Measurements from ENCODE around the gene ANKRD63.
A peak's percentile ranks its signal among the peaks of the same experiment; 100 is the strongest.

The ANKRD63 gene

GRCh38 chr15:40276927-40277326 lies 5.9 kb downstream of the ANKRD63 start:
- no peak for DNase-seq

DNA sequence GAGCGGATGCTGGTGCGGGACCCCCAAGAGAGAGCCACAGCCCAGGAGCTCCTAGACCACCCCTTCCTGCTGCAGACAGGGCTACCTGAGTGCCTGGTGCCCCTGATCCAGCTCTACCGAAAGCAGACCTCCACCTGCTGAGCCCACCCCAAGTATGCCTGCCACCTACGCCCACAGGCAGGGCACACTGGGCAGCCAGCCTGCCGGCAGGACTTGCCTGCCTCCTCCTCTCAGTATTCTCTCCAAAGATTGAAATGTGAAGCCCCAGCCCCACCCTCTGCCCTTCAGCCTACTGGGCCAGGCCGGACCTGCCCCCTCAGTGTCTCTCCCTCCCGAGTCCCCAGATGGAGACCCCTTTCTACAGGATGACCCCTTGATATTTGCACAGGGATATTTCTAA lies 6.9 kb downstream of the ANKRD63 start:
- DNase-seq = no peak

GRCh38 chr15:40275523-40275922 lies 7.3 kb downstream of the ANKRD63 start:
- DNase-seq = no peak

DNA sequence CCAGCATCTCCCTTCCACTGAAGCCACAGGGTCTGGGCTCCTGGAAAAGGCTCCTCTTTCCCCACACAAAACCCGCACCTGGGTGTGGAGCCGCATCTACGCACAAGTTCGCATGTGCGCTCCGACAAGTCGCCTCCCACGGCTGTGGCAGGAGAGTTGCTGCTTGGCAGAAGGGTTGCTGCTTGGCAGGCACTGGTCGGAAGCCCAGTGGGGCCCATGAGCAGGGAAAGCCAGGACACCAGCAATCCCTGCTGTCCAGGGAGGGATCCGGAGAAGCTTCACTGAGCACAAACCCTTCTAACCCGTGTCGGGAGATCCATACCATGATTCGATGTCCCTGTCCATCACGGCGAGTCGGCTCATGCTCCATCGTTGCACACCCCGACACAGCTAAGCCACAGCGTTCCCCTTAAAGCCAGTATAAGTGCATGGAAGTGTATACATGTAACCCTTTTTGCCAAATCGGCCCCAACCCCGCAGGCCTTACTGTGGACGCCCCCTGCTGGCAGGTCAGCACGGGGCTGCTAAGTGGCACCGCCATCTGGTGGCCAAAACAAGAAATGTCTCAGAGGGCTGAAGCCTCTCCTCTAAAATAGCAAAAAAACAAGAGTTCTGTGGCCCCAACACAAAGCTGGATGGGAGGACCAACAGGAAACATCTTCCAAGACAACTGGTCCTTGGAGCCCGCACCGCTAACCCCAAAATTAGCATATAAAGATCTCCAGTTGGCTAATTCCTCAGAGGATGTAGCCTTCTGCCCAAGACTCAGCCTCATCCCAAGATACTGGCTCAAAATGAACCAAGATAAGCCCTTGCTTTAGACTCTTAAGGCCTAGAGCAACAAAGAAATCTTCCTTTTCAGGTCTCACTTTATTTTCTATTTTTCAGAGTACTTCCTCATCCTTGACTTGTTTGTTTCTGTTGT lies 8.3 kb downstream of the ANKRD63 start:
- DNase-seq = peak; percentile 91

DNA sequence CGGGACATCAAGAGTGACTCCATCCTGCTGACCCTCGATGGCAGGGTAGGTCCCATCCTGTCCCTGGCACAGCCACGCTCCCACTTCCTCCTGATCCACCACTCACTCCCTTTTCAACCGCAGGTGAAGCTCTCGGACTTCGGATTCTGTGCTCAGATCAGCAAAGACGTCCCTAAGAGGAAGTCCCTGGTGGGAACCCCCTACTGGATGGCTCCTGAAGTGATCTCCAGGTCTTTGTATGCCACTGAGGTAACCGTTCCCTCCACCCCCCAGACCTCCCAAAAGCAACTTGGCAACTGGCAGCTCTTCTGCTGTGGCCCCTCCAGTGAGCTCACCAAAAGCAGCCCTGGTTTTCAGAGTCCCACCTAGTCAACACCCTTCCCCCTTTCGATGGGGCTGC lies 9.4 kb downstream of the ANKRD63 start:
- no peak for DNase-seq

DNA sequence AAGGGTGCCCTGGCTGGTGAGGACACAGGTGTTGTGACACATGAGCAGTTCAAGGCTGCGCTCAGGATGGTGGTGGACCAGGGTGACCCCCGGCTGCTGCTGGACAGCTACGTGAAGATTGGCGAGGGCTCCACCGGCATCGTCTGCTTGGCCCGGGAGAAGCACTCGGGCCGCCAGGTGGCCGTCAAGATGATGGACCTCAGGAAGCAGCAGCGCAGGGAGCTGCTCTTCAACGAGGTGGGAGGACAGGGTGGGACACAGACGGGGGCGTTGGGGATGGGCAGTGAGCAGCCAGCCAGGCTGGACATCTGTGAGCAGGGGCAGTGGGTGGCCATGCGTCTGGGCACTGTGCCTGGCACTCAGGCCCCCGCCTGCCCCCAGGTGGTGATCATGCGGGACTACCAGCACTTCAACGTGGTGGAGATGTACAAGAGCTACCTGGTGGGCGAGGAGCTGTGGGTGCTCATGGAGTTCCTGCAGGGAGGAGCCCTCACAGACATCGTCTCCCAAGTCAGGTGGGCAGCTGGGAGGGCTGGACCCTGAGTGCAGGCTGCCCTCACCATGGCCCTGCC lies 10.3 kb downstream of the ANKRD63 start:
- DNase-seq = peak; percentile 10

- no peak for DNase-seq
Measured at GRCh38 chr15:40271685-40272484, 11.0 kb downstream of the ANKRD63 start.

DNA sequence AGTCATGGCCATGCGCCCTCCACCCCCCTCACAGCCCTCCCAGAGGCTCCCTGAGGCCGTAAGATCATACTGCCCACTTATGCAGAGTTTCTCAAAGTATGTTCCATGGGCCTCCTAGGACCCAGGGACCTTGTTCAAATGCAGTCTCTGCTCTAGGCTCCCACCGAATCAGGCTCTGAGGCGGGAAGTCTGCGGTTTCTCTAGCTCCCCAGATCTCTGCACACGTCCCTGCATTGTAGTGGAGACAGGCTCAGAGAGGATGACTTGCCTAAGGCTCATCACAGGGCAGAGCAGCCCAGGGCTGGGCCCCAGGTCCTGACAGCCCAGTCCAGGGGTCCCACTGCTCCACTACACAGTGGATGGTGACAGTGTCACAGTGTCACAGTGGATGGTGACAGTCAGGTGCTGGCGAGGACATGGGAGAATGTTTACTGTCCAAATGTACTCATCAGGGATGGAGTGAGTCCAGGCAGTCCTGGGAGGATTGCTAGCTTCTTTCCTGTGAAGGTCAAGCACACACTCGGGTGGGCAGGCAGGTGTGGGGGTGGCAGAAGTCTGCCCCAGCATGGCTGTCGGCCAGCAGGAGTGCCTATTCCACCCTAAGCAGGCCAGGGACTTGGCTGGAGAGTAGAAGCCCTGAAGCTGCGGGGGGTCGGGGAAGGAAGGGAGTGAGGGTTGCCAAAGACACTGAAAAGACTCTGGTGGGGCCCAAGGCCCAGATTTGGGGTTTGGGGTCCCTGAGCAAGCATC lies 12.4 kb downstream of the ANKRD63 start:
- no peak for DNase-seq

DNA sequence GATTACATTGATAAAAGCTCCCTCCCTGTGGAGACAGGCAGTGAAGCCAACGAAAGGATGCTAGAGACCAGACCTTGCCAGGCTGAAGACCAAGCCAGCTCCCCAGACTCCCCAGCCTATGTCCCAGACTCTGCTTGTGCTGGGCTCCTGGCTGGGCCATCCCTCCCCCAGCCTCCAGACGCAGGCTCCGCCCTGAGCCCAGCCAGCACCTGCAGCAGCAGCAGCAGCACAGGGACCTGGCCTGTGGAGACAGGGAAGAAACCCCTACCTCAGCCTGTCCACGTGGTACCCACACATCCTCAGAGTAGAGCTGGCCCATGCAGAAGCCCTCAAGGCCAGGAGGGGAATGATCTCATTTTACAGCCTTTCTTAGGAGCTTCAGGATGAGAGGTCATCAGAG lies 13.3 kb downstream of the ANKRD63 start:
- DNase-seq = no peak

GRCh38 chr15:40267670-40268069 lies 15.2 kb downstream of the ANKRD63 start:
- no peak for DNase-seq

GRCh38 chr15:40266828-40267304 lies 16.0 kb downstream of the ANKRD63 start:
- DNase-seq = no peak

DNA sequence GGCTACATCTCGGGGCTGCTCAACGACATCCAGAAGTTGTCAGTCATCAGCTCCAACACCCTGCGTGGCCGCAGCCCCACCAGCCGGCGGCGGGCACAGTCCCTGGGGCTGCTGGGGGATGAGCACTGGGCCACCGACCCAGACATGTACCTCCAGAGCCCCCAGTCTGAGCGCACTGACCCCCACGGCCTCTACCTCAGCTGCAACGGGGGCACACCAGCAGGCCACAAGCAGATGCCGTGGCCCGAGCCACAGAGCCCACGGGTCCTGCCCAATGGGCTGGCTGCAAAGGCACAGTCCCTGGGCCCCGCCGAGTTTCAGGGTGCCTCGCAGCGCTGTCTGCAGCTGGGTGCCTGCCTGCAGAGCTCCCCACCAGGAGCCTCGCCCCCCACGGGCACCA lies 17.0 kb downstream of the ANKRD63 start:
- no peak for DNase-seq

DNA sequence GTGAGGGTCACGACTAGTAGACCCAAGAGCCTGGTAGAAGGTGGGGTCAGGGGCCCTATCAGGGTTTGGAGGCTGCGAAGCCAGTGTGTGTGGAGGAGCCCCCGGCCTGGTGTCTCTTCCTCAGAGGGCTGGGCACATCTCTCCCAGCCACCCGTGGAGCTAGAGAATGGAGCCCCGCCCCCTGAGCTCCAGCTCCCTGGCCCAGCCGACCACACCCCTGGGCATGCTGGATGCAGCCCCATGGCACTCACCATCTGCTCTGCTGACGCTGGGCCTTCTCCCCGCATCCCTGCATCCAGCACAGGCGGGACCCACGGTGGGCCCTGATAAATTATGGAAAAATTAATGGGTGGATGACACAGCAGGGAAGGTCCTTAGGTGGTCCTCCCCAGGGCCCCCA lies 17.5 kb downstream of the ANKRD63 start:
- DNase-seq = no peak

DNA sequence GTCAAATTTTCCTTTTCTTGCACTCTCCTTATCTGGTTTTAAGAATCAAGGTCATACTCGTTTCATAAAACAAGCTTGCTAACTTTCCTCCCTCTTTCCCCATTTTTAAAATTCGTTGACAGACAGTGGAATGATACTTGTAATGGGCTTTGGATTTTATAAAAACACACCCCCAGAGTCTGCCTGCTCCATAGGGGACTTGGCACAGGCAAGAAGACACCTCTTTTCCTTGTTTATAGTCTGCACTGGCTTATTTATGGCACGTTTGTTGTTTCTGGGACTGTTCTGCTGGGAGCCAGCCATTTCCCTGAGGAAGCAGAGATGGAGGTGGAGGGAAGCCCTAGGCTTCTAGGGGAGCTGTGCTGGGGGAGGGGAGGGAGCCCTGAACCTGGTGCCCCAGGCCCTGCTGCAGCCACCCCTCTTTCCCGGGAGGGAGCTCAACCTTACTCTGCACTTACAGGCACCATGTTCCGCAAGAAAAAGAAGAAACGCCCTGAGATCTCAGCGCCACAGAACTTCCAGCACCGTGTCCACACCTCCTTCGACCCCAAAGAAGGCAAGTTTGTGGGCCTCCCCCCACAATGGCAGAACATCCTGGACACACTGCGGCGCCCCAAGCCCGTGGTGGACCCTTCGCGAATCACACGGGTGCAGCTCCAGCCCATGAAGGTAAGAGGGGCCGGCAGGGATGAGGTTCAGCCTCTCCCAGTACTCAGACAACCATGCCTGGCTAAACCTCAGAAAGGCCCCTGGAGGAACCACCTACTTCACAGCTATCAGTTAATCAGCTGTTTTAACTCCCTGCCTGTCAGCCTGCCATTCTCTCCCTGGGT lies 18.3 kb downstream of the ANKRD63 start:
- DNase-seq = no peak

- DNase-seq = no peak
Measured at GRCh38 chr15:40263024-40263754, 19.7 kb downstream of the ANKRD63 start.

DNA sequence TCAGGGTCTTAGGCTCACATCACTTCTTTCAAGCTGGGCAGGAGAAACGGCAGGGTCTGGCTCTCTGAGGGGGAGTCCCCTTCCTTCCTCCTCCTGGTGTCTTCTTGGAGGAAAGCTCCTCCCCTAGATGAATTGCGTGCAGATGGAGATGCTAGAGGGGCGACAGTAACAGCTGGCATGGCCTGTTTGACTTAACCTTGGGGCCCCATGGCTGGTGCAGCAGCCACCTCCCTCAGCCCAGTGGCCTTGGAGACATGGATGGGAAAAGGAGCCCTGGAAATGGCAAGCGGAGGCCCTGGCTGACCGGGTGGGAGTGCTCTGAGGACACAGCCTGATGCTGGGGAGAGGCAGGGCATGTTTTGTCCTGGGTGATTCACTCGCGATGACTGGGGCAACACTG lies 23.8 kb downstream of the ANKRD63 start:
- DNase-seq = no peak

- no peak for DNase-seq
Measured at GRCh38 chr15:40258544-40258943, 24.3 kb downstream of the ANKRD63 start.

- DNase-seq = no peak
Measured at GRCh38 chr15:40257656-40258450, 25.0 kb downstream of the ANKRD63 start.

- no peak for DNase-seq
Measured at GRCh38 chr15:40256638-40257235, 26.1 kb downstream of the ANKRD63 start.

- no peak for DNase-seq
Measured at GRCh38 chr15:40255033-40255432, 27.8 kb downstream of the ANKRD63 start.

All from CD4-positive, alpha-beta T cell treated with Interleukin-6 for 4 hours (primary cell).